Vagina (tissue), 2 donors: ENCODE measurements around the gene ISOC2.

Experiments used
- CTCF ChIP-seq, 3 experiments: fragments of 450-650 bp in 2 of 3; fragments of 200-600 bp in 1 of 3; sonication (generic) in 1 of 3; IDR thresholded peaks; one replicate each; pipeline ENCODE4 v1.5.1; 2017 to 2019; ENCODE audit warnings: antibody characterized with exemption in 3 of 3, mild to moderate bottlenecking in 2 of 3, moderate library complexity in 2 of 3
- POLR2A ChIP-seq, 2 donors: fragments of 450-650 bp; IDR thresholded peaks; one replicate each; pipeline ENCODE4 v1.6.1; 2017; ENCODE audit warnings: antibody characterized with exemption in 2 of 2, mild to moderate bottlenecking in 2 of 2, moderate library complexity in 2 of 2

- no peak for TF ChIP-seq POLR2A (IDR thresholded peaks at IDR 0.05)
- TF ChIP-seq CTCF (IDR thresholded peaks at IDR 0.05) = no peak
Observed at GRCh38 chr19:55441692-55442321, 19.6 kb downstream of the ISOC2 start.
